HG03060 (cell line): ENCODE data around the gene EFCAB9.
"Not testable (repeated sequence)": the region's sequence is repeated elsewhere in the genome, so short reads cannot be mapped to it uniquely, and the experiment has no call there.

Experiments used
- ATAC-seq: cut with Tn5 transposase; IDR thresholded peaks from one replicate; pipeline ENCODE4 v1.9.1; 2021; ENCODE audit warnings: low read depth, moderate number of reproducible peaks; ENCODE audit not compliant: unreplicated experiment

The EFCAB9 gene

GRCh38 chr5:172187118-172188032 is 6.6 kb upstream of the EFCAB9 start:
- peak; percentile 15 for ATAC-seq

GRCh38 chr5:172188033-172188892 is 5.7 kb upstream of the EFCAB9 start, which contains the start of gene STK10:
Gene STK10 (minus strand): TSS chr5:172188224. CDS start chr5:172188042, 182 bp downstream.
- ATAC-seq: peak; percentile 37

DNA sequence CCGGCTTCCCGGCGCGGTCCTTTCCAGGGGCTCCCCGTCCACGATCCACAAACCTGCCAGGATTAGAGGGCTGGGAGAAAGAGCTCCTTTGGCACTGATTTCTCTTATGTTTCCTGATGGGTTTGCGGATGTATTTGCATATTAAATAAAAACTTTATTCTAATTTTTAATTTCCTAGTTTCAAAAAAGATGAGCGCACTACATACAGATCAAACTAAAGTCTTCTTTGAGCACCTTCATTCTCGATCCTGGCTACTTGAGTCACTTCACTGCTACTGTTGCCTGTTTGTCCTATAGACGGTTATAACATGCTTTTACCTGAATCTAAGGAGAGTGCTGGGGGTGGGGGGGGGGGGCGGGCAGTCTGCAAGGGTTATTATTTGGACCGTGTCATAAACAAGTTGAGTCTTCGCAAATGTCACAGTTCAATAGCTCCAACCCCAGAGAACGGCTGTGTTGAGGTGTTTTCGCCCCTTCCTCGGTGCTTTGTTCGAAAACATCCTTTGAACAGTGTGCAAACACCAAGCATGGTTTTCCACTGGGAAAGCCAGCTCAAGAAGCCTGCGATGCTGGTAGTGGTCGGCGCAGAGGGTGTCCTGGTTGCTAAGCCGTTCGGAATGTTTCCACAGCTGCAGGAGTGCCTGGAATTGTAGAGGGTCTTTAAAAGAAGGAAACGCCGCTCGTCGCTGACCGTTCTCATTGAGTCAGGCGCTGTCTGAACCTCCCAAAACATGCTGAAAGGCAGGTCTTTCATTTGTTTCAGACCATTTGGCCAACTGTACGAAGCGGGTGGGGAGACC is 4.9 kb upstream of the EFCAB9 start:
- no peak for ATAC-seq

GRCh38 chr5:172189693-172190296 is 4.2 kb upstream of the EFCAB9 start:
- no peak for ATAC-seq

GRCh38 chr5:172194985-172195774 is 1.2 kb downstream of the EFCAB9 start:
- no peak for ATAC-seq

DNA sequence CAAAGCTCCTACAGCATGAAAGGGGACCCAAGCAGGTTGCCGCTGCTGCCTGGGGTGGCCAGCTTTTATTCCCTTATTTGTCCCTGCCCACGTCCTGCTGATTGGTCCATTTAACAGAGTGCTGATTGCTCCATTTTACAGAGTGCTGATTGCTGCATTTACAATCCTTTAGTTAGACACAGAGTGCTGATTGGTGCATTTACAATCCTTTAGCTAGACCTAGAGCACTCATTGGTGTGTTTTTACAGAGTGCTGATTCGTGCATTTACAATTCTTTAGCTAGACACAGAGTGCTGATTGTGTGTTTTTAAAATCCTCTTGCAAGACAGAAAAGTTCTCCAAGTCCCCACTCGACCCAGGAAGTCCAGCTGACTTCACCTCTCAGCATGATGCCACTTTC is 3.8 kb downstream of the EFCAB9 start:
- not testable (repeated sequence) for ATAC-seq

- no peak for ATAC-seq
Observed at GRCh38 chr5:172199446-172199845, 5.5 kb downstream of the EFCAB9 start.

DNA sequence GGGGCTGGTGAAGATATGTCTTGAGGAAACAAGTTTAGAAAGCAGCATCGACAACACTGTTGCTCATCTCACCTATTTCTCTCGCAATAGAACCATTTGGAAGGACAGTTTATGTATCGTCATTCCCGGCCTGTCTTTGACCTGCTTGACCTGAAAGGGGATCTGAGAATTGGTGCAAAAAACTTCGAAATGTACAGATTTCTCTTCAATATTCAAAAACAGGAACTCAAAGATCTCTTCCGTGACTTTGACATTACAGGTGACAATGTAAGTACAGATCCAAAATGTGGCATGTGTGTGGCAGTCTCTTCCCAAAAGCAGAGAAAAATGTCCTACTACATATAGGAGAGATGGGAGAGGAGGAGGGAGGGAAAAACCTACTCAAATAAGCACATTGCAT is 6.5 kb downstream of the EFCAB9 start:
- ATAC-seq: no peak

- ATAC-seq: not testable (repeated sequence)
Observed at GRCh38 chr5:172205984-172206383, 12.0 kb downstream of the EFCAB9 start.

DNA sequence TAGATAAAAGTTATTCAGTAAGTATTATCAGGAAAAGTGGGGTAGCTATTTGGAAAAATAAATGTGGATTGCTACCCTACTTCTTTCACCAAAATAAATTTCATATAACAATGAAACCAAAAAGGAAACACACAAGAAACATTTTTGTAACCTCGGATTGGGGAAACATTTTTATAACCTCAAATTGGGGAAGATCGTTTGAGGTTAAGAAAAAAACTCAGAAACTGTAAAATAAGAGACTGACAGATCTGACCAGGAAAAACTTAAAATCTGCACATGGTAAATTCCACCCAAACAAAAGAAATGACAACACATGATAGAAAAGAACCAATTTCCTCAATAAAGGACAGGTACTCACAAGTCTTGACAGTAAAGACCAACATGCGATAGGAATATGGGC is 13.5 kb downstream of the EFCAB9 start:
- ATAC-seq: no peak

DNA sequence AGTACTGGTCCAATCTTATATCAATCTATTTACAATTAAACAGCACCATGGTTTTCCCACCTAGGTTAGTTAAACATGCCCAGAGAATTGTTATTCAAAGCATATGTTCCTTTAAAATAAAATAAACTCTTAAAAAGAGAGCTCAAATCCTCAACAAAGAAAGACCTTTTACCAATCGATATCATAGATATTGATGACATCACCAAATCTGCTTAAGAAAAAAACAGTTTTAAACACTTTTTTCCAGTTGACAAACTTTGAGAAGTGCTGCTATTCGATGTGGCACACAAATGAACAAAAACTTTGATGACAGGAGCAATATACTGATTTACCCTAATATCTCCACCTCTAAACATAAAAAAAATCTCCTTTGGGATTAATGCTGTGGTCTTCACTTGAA is 15.7 kb downstream of the EFCAB9 start:
- no peak for ATAC-seq

DNA sequence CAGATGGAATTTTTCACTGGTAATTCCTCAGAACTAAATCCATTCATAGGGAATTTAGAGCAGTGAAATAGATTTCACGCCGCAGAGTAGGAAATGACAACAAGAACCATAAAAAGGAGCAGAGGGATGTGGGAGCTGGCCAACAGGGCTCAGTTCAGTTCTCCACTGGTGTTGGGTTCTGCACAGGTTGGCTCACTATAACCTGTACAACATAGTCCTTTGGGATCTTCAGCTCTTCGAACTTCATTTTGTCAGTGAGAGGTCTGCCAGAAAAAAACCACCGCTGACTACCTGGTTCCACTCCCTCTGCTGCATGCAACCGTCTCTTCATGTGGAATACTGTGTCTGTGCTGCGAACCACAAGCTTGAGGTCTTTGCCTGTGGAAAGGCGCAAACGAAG is 17.7 kb downstream of the EFCAB9 start:
- ATAC-seq: no peak

DNA sequence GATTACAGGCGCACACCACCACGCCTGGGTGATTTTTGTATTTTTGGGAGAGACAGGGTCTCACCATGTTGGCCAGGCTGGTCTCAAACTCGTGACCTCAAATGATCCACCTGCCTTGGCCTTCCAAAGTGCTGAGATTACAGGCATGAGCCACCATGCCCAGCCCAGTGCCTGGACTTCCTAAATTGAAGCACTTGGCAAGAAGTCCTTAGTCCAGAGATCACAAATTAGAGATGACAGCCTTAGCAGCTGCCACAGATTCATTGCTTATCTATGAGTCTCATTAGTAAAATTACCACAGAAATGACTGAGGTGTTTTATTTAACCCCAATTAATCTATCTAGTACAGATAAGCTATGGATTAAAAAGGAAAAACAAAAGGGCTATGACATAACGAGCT is 19.2 kb downstream of the EFCAB9 start:
- ATAC-seq: no peak

DNA sequence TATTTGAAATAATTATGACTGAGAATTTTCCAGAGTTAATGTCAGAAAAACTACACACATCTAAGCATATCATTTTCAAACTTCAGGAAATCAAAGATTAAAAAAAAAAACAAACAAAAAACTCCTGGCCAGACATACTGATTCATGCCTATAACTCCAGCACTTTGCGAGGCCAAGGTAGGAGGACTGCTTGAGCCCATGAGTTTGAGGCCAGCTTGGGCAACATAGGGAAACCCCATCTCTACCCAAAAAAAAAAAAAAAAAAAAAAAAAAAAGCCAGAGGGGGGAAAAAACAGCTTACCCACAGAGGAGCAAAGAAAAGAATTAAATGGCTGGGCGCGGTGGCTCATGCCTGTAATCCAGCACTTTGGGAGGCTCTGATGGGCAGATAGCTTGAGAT is 22.4 kb downstream of the EFCAB9 start:
- no peak for ATAC-seq

DNA sequence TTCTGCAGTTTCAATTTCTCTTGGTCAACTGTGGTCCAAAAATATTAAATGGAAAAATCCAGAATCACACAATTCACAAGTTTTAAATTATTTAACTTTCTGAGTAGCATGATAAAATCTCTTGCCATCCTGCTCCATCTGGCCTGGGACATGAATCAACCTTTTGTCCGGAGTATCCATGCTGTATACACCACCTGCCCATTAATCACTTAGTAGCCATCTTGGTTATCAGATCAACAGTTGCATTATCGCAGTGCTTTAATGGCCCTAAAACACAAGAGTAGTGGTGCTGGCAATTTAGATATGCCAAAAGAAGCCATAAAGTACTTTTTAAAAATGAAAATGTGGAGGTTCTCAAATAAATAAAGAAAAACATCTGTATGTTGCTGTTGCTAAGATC is 25.3 kb downstream of the EFCAB9 start:
- ATAC-seq: no peak

DNA sequence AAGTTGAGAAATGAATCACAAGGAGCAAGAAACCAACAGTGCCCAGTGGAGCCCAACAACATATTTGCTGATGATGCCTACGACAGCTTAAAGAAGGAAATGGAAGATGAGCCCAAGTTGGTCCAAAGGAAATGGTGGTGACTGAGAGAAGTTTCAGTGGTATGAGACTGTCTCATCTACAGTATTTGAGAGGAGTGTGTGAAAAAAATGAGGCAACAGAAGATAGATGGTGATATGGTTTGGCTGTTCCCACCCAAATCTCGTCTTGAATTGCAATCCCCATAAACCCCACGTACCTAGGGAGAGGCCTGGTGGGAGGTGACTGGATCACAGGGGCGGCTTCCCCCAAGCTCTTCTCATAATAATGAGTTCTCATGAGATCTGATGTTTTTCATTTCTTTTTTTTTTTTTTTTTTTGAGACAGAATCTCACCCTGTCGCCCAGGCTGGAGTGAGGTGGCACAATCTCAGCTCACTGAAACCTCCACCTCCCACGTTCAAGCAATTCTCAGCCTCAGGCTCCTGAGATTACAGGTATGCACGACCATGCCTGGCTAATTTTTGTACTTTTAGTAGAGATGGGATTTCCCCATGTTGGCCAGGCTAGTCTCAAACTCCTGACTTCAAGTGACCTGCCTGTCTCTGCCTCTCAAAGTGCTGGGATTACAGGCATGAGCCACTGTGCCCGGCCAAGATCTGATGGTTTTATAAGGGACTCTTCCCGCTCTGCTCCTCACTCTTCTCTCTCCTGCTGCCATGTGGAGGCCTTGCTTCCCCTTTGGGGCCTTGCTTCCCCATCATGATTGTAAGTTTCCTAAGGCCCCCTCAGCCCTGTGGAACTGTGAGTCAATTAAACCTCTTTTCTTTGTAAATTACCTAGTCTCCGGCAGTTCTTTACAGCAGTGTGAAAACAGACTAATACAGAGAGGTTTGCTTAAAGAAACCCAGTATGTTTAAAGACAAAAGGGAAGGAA is 30.2 kb downstream of the EFCAB9 start:
- peak; percentile 81 for ATAC-seq

GRCh38 chr5:172224996-172225395 is 31.0 kb downstream of the EFCAB9 start:
- no peak for ATAC-seq

DNA sequence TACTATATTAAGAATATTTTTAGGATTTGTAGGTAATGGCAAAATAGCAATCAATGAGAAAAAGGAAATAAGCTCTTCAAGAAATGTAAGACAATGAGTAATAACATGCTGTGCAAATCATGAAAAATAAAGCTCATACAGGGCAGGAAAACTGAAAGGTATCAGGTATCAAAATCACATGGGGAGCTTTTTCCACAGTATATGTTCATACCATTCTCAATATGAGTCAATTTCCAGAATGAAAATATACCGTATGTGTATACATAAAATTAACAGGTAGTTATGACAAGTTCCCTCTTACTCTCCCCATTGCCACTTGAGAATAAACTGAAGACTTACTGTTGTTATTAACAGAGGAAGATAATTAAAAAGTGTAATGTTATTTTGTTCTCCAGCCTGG is 35.9 kb downstream of the EFCAB9 start:
- ATAC-seq: no peak
